Measurements from ENCODE around the gene ZNF236.
"Not testable (repeated sequence)": the region's sequence is repeated elsewhere in the genome, so short reads cannot be mapped to it uniquely, and the experiment has no call there.

Gene ZNF236

GRCh38 chr18:77015169-77015568, 192.8 kb downstream of the ZNF236 start:
- TF ChIP-seq CTCF (IDR thresholded peaks at IDR 0.05; ENCODE audit: low read depth, low read length, missing control alignments): no peak

GRCh38 chr18:77015771-77016710, 193.7 kb downstream of the ZNF236 start:
- H3K4me3 ChIP-seq (ENCODE audit: low read depth, low read length): no peak overlapping the region
- no peak for TF ChIP-seq CTCF (IDR thresholded peaks at IDR 0.05; ENCODE audit: low read depth, low read length, missing control alignments)
- no peak for DNase-seq (ENCODE audit: low read depth)

More at GRCh38 chr18:77015169-77015568, 192.8 kb downstream of the ZNF236 start:
- H3K4me3 ChIP-seq (ENCODE audit: low read depth, low read length): no peak overlapping the region
- no peak for DNase-seq (ENCODE audit: low read depth)

GRCh38 chr18:77016936-77017335, 194.6 kb downstream of the ZNF236 start:
- no peak for TF ChIP-seq CTCF (IDR thresholded peaks at IDR 0.05; ENCODE audit: low read depth, low read length, missing control alignments)
- H3K4me3 ChIP-seq (ENCODE audit: low read depth, low read length): no peak overlapping the region
- DNase-seq (ENCODE audit: low read depth): no peak

- no peak for DNase-seq (ENCODE audit: low read depth)
- no peak overlapping the region for H3K4me3 ChIP-seq (ENCODE audit: low read depth, low read length)
- TF ChIP-seq CTCF (IDR thresholded peaks at IDR 0.05; ENCODE audit: low read depth, low read length, missing control alignments): no peak
Measured at GRCh38 chr18:77017355-77017754, 195.0 kb downstream of the ZNF236 start.

GRCh38 chr18:77018650-77019049, 196.3 kb downstream of the ZNF236 start:
- DNase-seq (ENCODE audit: low read depth): not testable (repeated sequence)

GRCh38 chr18:77019641-77020040, 197.3 kb downstream of the ZNF236 start:
- no peak overlapping the region for H3K4me3 ChIP-seq (ENCODE audit: low read depth, low read length)
- DNase-seq (ENCODE audit: low read depth): no peak
- TF ChIP-seq CTCF (IDR thresholded peaks at IDR 0.05; ENCODE audit: low read depth, low read length, missing control alignments): no peak

More at GRCh38 chr18:77018650-77019049, 196.3 kb downstream of the ZNF236 start:
- not testable (repeated sequence) for H3K4me3 ChIP-seq (ENCODE audit: low read depth, low read length)

Data from GM12864 (cell line).